ENCODE measurements around the gene MUC5B. TPM values are rescaled to one million over a fixed set of nuclear protein-coding genes. Genes with fewer than 3 reads are reported as not detected.

Gene MUC5B
- total RNA-seq, 1 experiment from 2014 or later: 2.1 TPM

- Histone ChIP-seq H3K4me3 (no peak overlapping the region), H2AFZ (no peak overlapping the region), H3K9me2 (ENCODE audit: insufficient read depth) (no peaks in the 10 kb centered on the region), H3K36me3 (ENCODE audit: low read depth) (no peaks in the 10 kb centered on the region), H3K27ac (no peak overlapping the region), H3K79me2 (ENCODE audit: low read depth) (no peaks in the 10 kb centered on the region), H3F3A (ENCODE audit: insufficient read depth, low read depth) (no peaks in the 10 kb centered on the region; the same call in 1 of the 2 replicates), H3K4me1 (replicated peaks; ENCODE audit: insufficient read depth) (peaks cover 11% of the 10 kb centered on the region), H4K20me1 (ENCODE audit: insufficient read depth) (no peaks in the 10 kb centered on the region), H3K27me3 (ENCODE audit: insufficient read depth, low read depth) (no peaks in the 10 kb centered on the region), H3K9me3 (ENCODE audit: insufficient read depth, low read depth) (no peaks in the 10 kb centered on the region), H3K4me2 (no peak overlapping the region)
- POLR2A ChIA-PET (ENCODE audit: unreplicated experiment): no interaction called here
- BruUV-seq (replicated peaks): no TSS peak
- CTCF ChIA-PET: no interaction called here
- TF ChIP-seq EZH2 (IDR thresholded peaks at IDR 0.05; ENCODE audit: low read depth): no peak
- no peak for TF ChIP-seq CTCF (conservative IDR thresholded peaks at IDR 0.05)
- intact Hi-C loops (cut with micrococcal nuclease; ENCODE audit: unreplicated experiment): no loop called here
- DNase-seq: no peak
Measured at GRCh38 chr11:1234771-1235305, 12.0 kb downstream of the MUC5B start.

- Histone ChIP-seq H2AFZ (no peak overlapping the region), H4K20me1 (ENCODE audit: insufficient read depth) (no peaks in the 10 kb centered on the region), H3K9me3 (ENCODE audit: insufficient read depth, low read depth) (no peaks in the 10 kb centered on the region), H3K4me1 (replicated peaks; ENCODE audit: insufficient read depth) (peaks cover 11% of the 10 kb centered on the region), H3K36me3 (ENCODE audit: low read depth) (no peaks in the 10 kb centered on the region), H3K27me3 (ENCODE audit: insufficient read depth, low read depth) (no peaks in the 10 kb centered on the region), H3K79me2 (ENCODE audit: low read depth) (no peaks in the 10 kb centered on the region), H3K27ac (no peak overlapping the region), H3F3A (ENCODE audit: insufficient read depth, low read depth) (no peaks in the 10 kb centered on the region; the same call in 1 of the 2 replicates), H3K4me3 (no peak overlapping the region), H3K4me2 (no peak overlapping the region), H3K9me2 (ENCODE audit: insufficient read depth) (no peaks in the 10 kb centered on the region)
- TF ChIP-seq EZH2 (IDR thresholded peaks at IDR 0.05; ENCODE audit: low read depth) (no peak), CTCF (conservative IDR thresholded peaks at IDR 0.05) (no peak)
- DNase-seq: no peak
- no TSS peak for BruUV-seq (replicated peaks)
- ChIA-PET POLR2A (ENCODE audit: unreplicated experiment) (no interaction called here), CTCF (no interaction called here)
- intact Hi-C loops (cut with micrococcal nuclease; ENCODE audit: unreplicated experiment): no loop called here
Measured at GRCh38 chr11:1235306-1235900, 12.5 kb downstream of the MUC5B start.

- BruUV-seq (replicated peaks): no TSS peak
- Histone ChIP-seq H3K4me3 (no peak overlapping the region), H3K9me2 (ENCODE audit: insufficient read depth) (no peaks in the 10 kb centered on the region), H3K36me3 (ENCODE audit: low read depth) (no peaks in the 10 kb centered on the region), H3K79me2 (ENCODE audit: low read depth) (no peaks in the 10 kb centered on the region), H3K27ac (no peak overlapping the region), H2AFZ (no peak overlapping the region), H3K27me3 (ENCODE audit: insufficient read depth, low read depth) (no peaks in the 10 kb centered on the region), H3K4me1 (replicated peaks; ENCODE audit: insufficient read depth) (peaks cover 11% of the 10 kb centered on the region), H3F3A (ENCODE audit: insufficient read depth, low read depth) (no peaks in the 10 kb centered on the region; the same call in 1 of the 2 replicates), H3K9me3 (ENCODE audit: insufficient read depth, low read depth) (no peaks in the 10 kb centered on the region), H4K20me1 (ENCODE audit: insufficient read depth) (no peaks in the 10 kb centered on the region), H3K4me2 (no peak overlapping the region)
- intact Hi-C loops (cut with micrococcal nuclease; ENCODE audit: unreplicated experiment): no loop called here
- POLR2A ChIA-PET (ENCODE audit: unreplicated experiment): no interaction called here
- no peak for DNase-seq
- CTCF ChIA-PET: no interaction called here
- TF ChIP-seq EZH2 (IDR thresholded peaks at IDR 0.05; ENCODE audit: low read depth): no peak
- TF ChIP-seq CTCF (conservative IDR thresholded peaks at IDR 0.05): no peak
Measured at GRCh38 chr11:1235901-1236315, 13.0 kb downstream of the MUC5B start.

Measured in PC-9 (cell line).